Measurements from ENCODE around the gene IDUA. TPM values are rescaled to one million over a fixed set of nuclear protein-coding genes. Genes with fewer than 3 reads are reported as not detected.
"Not testable (repeated sequence)": the region's sequence is repeated elsewhere in the genome, so short reads cannot be mapped to it uniquely, and the experiment has no call there.

Gene IDUA
- 12.9 TPM for total RNA-seq
- long read RNA-seq, partial matches to known transcripts = 3 of 10 reads
- long read RNA-seq, other reads (novel, unspliced or antisense) = 5 of 10 reads

DNA sequence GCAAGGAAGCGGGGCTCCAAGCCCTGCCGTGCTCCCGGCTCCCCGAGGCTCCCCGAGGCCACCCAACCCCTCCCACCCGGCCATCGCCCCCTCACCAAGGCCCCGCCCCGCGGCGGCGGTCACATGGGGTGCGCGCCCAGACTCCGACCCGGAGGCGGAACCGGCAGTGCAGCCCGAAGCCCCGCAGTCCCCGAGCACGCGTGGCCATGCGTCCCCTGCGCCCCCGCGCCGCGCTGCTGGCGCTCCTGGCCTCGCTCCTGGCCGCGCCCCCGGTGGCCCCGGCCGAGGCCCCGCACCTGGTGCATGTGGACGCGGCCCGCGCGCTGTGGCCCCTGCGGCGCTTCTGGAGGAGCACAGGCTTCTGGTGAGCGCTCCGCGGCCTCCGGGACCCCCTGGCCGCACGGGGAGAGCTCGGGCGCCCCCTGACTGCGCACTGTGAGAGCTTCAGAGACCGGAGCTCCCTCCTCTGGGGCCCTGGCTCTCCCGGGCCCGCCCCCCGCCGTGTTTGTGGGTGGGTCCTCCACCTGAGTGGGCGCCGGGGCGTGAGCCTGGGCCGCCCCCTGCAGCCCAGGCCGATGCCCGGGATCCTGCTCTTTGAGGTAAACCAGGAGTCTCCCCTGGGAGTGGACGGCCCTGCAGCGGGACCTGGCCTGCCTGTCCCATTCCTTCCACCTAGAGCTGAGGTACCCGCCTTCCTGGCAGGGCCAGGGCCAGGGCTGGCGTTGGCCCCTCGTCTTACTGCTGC, at the start of gene IDUA:
IDUA (plus strand) TSS at position 166 of the 745 bp plus-strand sequence; CDS start at position 207, 41 bp downstream.
- DNase-seq (ENCODE audit: low spot score) = peak; percentile 92
- intact Hi-C loops (cut with DNase I) = loop anchor here (2.0 to 5.0 kb wide), 2 partner anchors 54 to 245 kb away; partner anchors contain the start of genes GAK and TMEM175

DNA sequence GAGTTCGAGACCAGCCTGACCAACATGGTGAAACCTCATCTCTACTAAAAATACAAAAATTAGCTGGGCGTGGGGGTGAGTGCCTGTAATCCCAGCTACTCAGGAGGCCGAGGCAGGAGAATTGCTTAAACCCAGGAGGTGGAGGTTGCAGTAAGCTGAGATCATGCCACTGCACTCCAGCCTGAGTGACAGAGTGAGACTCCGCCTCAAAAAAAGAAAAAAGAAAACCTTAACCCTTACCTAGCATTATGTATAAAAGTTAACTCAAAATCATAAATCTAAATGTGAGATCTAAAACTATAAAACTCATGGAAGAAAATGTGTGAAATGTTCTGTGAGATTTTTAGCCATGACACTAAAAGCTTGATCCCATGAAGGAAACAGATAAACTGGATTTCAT, 47.3 kb upstream of the IDUA start:
- not testable (repeated sequence) for DNase-seq (ENCODE audit: low spot score)
- intact Hi-C loops (cut with DNase I) = loop anchor here (10.0 kb wide), 1 partner anchor 355 kb away; no protein-coding TSS in a partner anchor

DNA sequence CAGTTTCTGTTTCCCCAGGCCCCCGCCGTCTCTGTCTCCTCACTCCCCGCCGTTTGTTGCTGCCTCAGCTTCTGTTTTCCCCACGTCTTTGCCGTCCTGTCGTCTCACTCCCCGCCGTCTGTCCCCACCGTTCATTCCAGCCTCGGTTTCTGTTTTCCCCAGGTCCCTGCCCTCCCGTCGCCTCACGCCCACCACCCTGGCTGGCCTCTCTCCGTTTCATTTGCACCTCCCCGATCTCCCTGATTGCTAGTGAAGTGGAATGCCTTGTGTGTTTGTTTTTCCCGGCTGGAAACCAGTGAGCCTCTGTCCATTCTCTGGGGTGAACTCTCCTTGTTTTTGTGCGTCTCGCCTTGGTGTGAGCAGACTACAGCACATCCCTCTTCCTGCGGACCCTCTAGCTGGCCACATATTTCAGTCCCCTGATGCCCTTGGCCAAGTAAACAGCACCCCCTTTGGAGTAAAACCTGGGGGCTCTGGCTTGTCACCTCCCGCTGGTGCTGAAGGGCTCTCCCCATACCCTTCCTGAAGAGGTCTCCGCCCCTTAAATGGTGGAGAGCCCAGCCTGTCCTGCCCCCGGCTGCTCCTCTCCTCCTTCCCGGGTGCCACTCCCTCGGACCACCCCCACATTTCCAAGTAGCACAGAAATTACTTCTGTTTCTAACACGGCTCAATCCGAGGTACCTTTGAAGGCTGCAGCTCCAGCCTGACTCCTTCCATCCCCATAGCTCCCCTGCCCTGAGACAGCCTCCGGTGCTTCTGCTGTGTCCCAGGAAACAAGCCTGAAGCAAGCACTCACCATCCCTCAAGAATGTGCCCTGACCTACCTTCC, 41.4 kb upstream of the IDUA start:
- no peak for DNase-seq (ENCODE audit: low spot score)
- intact Hi-C loops (cut with DNase I) = no loop called here

DNA sequence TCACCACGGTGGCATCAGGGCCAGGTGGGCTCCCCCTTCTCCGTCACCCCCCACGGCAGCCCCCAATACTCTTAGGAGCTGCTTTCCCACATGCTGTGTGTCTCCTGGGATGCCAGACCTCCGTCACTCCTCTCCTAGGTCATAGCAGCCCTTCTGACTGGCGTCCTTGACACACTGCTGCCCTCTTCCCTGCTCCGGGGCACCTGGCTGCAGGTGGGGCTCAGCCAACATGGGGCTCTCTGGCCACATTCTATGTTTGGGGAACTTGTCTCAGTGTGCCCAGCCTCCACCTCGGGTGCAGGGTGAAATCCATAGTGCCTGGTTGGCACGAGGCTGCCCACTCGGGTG, 40.8 kb upstream of the IDUA start:
- no peak for DNase-seq (ENCODE audit: low spot score)

DNA sequence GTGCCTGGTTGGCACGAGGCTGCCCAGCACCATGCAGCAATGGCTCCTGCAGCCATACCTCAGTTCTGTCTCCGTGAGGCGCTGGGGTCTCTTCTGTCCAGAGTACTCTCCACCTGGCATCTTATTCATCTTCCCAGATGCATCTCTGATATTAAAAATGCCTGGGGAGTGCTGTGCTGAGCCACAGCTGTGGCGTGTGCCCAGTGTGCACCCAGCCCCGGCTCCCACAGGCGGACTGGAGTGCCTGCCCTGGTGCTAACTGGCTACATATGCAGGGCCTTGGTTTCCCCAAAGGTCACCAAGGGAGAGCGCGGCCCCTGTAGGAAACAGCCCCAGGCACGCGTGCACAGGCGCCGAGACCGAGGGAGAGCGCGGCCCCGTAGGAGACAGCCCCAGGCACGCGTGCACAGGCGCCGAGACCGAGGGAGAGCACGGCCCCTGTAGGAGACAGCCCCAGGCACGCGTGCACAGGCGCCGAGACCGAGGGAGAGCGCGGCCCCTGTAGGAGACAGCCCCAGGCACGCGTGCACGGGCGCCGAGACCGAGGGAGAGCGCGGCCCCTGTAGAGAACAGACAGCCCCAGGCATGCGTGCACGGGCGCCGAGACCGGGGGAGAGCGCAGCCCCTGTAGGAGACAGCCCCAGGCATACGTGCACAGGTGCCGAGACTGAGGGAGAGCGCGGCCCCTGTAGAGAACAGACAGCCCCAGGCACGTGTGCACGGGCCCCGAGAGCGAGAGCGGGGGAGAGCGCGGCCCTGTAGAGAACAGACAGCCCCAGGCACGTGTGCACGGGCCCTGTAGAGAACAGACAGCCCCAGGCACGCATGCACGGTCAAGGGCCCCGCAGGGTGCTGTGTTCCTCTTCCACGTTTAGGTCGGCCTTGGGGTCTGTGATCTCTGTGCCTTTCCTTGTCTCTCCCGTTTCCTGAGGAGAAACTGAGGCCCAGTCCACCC, 40.0 kb upstream of the IDUA start:
- no peak for DNase-seq (ENCODE audit: low spot score)
- intact Hi-C loops (cut with DNase I) = no loop called here

More for the DNA sequence above, 40.8 kb upstream of the IDUA start:
- intact Hi-C loops (cut with DNase I) = no loop called here

DNA sequence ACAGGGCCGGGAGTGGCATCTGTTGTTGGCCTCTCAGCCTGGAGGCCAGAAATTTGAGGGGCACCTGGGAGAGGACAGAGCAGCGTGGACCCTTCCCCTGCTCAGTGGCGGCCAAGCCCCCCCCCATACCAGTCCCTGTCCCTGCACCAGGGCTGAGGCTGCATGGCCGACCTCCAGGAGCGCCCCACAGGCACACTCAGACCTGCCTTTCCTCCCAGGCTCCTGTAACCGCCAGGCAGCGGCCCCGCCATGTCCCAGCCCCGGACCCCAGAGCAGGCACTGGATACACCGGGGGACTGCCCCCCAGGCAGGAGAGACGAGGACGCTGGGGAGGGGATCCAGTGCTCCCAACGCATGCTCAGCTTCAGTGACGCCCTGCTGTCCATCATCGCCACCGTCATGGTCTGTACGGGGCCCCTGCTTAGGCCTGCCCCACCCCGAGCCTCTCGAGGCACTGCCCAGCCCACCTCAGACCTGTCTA, 39.3 kb upstream of the IDUA start:
- DNase-seq (ENCODE audit: low spot score) = peak; percentile 67
- intact Hi-C loops (cut with DNase I) = no loop called here

DNA sequence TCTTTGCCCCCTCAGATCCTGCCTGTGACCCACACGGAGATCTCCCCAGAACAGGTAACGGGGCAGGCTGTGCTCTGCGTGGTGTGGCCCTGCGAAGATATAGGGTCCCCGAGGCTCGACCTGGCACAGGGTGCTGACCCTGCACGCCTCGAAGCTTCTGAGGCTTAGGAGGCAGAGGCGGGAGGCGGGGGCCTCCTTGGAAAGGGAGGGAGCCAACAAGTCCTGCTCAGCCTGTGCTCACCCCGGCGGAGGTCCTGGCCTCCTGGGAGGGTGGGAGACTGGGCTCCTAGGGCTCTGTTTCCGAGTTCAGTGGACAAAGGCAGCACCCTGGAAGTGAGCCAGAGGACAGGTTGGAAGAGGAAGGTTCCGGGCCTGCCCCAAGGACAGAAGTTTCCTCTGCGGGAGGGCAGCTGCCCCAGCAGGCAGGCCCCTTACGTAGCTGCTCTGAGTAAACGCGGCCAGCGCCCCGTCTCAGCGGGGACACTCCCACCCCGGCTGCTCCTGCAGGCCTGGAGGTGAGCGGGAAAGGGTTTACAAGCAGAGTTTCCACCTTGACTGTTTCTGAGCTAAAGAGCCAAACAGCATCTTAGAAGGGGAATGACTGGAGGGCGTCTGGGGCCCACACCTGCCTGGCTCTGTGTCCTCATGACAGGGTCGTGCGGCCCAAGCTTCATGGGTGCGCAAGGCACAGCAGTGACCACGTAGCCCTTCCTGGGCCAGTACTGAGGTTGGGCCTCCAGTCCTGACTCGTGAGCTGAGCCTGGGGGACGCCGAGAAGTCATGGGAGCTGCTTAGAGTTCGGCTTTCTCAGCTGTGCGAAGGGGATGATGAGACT, 38.5 kb upstream of the IDUA start:
- peak; percentile 68 for DNase-seq (ENCODE audit: low spot score)
- intact Hi-C loops (cut with DNase I) = no loop called here

DNA sequence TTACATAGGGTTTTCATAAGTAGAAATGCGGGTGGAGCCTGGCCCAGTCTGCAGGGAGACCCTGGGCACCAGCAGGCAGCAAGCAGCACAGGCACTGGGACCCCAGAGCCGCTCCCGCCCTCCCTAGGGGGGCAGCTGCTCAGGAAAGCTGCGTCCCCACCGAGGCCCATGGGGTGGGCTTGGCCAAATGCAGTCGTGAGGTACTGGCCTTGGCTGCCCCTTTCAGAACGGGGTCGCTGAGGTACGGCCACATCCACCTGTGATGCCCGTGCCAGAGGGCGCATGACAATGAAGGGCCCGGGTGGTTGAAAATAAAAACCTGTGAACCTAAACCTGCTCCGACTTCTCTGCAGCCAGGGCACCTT, 37.9 kb upstream of the IDUA start:
- peak; percentile 63 for DNase-seq (ENCODE audit: low spot score)
- intact Hi-C loops (cut with DNase I) = no loop called here

DNA sequence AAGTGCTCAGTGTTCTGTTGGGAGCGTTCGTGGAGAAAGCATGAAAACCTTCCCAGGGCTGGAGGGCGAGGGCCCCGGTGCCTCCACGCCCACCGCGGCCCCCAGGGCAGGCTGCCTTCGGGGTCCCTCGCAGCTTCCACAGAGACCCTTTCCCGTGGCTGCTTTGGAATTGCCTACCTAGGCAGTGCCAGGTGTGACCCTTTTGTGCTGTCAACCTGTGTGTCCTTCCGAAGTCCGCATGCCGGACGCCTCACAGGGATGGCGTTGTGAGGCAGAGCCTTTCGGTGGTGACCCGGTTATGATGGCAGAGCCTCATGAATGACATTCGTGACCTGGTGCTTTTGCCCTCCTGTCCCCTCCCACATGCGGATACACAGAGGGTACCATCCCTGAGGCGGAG, 37.2 kb upstream of the IDUA start:
- DNase-seq (ENCODE audit: low spot score) = peak; percentile 50
- intact Hi-C loops (cut with DNase I) = no loop called here

DNA sequence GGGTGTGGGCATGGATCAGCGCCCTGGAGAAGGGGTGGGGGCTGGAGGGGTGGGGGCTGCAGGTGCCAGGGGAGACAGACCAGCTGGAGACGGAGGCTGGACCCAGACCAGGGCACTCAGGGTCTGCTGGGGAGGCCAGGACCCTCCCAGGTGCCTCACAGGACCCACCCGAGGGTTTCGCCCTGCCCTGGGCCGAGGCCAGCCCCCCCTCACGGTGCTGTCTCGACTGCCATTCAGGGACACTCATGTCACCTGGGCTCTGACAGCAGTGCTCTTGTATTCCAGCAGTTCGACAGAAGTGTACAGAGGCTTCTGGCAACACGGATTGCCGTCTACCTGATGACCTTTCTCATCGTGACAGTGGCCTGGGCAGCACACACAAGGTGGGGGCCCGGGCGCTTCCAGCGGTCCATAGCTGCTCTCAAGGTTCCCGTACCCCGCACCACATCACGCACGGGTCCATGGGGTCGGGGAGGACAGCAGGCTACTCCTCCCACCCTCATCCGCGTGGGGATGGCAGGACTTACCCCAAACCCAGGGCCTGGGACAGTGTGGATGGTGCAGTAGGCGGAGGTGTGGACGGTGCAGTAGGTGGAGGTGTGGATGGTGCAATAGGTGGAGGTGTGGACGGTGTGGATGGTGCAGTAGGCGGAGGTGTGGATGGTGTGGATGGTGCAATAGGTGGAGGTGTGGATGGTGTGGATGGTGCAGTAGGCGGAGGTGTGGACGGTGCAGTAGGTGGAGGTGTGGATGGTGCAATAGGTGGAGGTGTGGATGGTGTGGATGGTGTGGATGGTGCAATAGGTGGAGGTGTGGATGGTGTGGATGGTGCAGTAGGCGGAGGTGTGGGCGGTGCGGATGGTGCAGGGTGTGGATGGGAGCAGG, 36.5 kb upstream of the IDUA start:
- DNase-seq (ENCODE audit: low spot score) = no peak

DNA sequence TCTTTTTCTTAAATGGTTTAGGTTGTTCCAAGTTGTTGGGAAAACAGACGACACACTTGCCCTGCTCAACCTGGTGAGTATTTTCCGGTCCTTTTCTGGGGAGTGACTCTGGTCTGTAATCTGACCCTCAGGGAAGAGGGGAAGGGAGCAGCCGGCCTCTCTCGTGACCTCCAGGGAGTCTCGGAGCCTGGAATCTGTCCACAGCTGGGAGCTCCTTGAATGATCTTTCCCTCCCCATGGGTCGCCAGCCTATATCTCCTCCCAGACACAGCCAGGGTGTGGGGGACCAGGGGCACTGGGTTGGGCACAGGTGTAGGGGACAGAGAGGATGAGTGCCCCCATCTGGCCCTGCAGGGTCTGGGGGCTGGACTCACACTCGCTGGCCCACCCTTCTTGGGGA, 35.7 kb upstream of the IDUA start:
- intact Hi-C loops (cut with DNase I) = no loop called here
- no peak for DNase-seq (ENCODE audit: low spot score)

More for the DNA sequence above, 36.5 kb upstream of the IDUA start:
- intact Hi-C loops (cut with DNase I) = no loop called here

DNA sequence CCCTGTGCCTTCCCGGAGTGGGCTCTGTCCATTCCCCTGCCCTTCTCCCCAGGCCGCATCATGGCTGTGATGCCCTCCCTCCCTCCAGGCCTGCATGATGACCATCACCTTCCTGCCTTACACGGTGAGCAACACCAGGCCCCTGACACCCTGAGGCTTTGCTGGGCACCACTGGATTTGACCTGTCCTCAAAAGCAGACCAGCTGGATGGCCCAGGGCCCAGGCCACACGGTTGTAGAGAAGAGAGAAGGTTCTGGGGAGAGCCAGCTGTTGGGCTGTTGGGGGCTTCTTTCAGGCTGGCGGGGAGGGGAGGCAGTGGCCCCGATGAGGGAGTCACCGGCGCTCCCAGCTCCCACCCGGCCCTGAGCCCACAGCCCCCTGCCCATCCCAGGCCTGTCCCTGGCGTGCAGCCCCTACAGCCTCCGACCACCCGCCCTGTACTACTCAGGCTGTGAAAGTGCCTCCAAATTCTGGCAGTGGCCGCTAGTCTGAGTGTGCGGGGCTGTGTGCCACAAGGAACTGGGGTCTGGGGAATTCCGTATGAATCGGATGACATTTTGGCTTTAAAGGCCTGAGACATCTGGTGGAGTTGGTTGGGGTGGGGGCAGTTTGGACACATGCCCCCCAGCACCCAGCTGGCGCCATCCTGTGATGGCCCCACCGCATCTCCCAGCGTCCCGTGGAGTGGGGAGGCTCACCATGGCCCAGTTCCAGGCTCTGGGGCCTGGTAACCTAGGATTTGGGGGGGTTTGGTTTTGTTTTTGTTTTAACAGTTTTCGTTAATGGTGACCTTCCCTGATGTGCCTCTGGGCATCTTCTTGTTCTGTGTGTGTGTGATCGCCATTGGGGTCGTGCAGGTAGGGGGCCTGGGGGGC, 35.0 kb upstream of the IDUA start:
- intact Hi-C loops (cut with DNase I) = no loop called here
- DNase-seq (ENCODE audit: low spot score) = peak; percentile 65

DNA sequence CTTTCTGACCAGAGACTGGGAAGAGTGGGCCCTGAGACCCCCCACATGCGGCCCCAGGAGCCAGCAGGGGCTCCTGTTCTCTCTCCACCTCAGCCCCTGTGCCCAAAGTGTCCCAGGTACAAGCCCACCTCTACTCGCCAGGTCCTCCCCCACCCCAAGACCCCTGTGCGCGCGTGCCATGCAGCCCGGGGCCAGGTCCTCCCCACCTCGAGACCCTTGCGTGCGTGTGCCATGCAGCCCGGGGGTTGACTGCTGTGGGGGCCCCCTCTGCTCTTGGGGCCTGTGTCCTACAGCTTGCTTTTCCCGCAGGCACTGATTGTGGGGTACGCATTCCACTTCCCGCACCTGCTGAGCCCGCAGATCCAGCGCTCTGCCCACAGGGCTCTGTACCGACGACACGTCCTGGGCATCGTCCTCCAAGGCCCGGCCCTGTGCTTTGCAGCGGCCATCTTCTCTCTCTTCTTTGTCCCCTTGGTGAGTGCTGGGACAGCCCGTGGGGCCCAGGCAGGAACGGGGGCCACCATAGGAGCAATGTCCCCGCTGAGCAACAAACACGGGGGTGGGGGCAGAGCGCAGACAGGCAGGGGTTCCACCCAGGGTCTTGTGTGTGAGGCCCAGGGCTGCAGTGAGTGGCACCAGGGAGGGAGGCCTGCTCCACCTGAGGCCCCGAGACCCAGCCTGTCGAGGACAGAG, 33.8 kb upstream of the IDUA start:
- intact Hi-C loops (cut with DNase I) = no loop called here
- peak; percentile 57 for DNase-seq (ENCODE audit: low spot score)

DNA sequence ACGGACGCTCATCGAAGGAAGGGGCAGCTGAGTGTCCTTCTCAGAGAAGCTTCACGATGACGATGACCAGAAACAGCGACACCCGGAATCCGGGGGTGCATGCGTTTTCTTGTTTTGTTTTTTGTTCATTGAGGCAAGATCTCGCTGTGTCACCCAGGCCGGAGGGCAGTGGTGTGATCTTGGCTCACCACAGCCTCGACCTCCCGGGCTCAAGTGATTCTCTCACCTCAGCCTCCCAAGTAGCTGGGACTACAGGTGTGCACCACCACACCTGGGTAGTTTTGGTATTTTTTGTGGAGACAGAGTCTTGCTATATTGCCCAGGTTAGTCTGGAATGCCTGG, 33.3 kb upstream of the IDUA start:
- intact Hi-C loops (cut with DNase I) = no loop called here
- peak; percentile 47 for DNase-seq (ENCODE audit: low spot score)

DNA sequence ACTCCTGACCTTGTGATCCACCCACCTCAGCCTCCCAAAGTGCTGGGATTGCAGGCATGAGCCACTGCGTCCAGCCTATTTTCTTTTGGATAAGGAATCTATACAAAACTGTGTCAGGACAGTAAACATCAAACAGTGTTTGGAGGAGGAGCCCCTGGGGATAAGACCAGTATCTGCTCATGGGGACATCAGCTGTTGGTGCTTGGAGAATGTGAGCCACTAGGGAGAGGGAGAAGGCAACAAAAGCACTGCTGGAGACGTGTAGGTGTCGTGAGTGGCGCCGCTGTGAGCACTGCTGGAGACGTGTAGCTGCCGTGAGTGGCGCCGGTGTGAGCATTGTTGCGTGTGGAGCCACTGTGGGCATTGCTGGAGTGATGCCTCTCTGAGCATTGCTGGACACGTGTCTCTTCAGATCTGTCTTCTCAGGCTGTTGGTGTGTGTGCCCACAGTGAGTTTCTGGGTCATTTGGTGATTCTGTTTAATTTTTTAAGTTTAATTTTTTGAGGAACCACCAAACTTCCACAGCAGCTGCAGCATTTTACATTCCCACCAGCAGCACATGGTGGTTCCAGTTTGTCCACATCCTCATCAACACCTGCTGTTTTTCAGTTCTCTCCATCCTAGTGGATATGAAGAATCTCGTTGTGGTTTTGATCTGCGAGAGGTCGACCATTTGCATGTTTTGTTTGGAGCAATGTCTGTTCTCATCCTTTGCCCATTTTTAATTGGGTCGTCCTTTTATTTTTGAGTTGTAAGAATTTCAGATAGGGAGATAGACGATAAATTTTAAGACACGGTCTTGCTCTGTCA, 32.4 kb upstream of the IDUA start:
- no peak for DNase-seq (ENCODE audit: low spot score)
- intact Hi-C loops (cut with DNase I) = no loop called here

Data from cardiac septum (tissue), 1 donor.